Adrenal gland (tissue), 5 donors: Measurements from ENCODE around the gene TFAP2E.

ENCODE experiments used
- POLR2A ChIP-seq, 2 donors: fragments of 450-650 bp; IDR thresholded peaks; one replicate each; pipeline ENCODE4 v1.6.1; 2017; ENCODE audit warnings: antibody characterized with exemption in 2 of 2, mild to moderate bottlenecking in 2 of 2, moderate library complexity in 1 of 2
- TF ChIP-seq, protein P1 (sequence below), 6 experiments: fragments of 450-650 bp in 4 of 6; fragments of 200-600 bp in 2 of 6; sonication (generic) in 1 of 6; IDR thresholded peaks; 1 replicate in 5 of 6; 2 replicates in 1 of 6; pipeline versions ENCODE4 v1.5.1 to v1.8.0; 2016 to 2021; ENCODE audit warnings: antibody characterized with exemption in 6 of 6, mild to moderate bottlenecking in 2 of 6, moderate library complexity in 1 of 6
- donor health status: DM: no; HTN: no; CAD: no.

GRCh38 chr1:35571263-35571662, 1.9 kb upstream of the TFAP2E start:
- TF ChIP-seq, protein P1, sequence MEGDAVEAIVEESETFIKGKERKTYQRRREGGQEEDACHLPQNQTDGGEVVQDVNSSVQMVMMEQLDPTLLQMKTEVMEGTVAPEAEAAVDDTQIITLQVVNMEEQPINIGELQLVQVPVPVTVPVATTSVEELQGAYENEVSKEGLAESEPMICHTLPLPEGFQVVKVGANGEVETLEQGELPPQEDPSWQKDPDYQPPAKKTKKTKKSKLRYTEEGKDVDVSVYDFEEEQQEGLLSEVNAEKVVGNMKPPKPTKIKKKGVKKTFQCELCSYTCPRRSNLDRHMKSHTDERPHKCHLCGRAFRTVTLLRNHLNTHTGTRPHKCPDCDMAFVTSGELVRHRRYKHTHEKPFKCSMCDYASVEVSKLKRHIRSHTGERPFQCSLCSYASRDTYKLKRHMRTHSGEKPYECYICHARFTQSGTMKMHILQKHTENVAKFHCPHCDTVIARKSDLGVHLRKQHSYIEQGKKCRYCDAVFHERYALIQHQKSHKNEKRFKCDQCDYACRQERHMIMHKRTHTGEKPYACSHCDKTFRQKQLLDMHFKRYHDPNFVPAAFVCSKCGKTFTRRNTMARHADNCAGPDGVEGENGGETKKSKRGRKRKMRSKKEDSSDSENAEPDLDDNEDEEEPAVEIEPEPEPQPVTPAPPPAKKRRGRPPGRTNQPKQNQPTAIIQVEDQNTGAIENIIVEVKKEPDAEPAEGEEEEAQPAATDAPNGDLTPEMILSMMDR (IDR thresholded peaks at IDR 0.05), result no peak
- no peak for TF ChIP-seq POLR2A (IDR thresholded peaks at IDR 0.05)
